CD4-positive, alpha-beta T cell treated with Interleukin-4 for 1 hour (primary cell): Measurements from ENCODE around the gene RRM2.
A peak's percentile ranks its signal among the peaks of the same experiment; 100 is the strongest.
"Not testable (repeated sequence)": the region's sequence is repeated elsewhere in the genome, so short reads cannot be mapped to it uniquely, and the experiment has no call there.

Experiments
- DNase-seq, 2 donors: peaks; one replicate each; pipeline ENCODE4 v3.0.0-alpha.2; 2020 to 2022

RRM2 gene

GRCh38 chr2:10132996-10133647 is 10.6 kb downstream of the RRM2 start:
- DNase-seq, result no peak

- DNase-seq, result no peak
Observed at GRCh38 chr2:10135296-10136089, 13.0 kb downstream of the RRM2 start.

GRCh38 chr2:10136101-10136934 is 13.8 kb downstream of the RRM2 start:
- no peak for DNase-seq

GRCh38 chr2:10137053-10137843 is 14.7 kb downstream of the RRM2 start:
- DNase-seq, result no peak

- no peak for DNase-seq
Observed at GRCh38 chr2:10139536-10139935, 17.0 kb downstream of the RRM2 start.

GRCh38 chr2:10140841-10141610 is 18.5 kb downstream of the RRM2 start:
- no peak for DNase-seq

- peak; percentile 27 to 30 for DNase-seq
Observed at GRCh38 chr2:10141736-10142639, 19.4 kb downstream of the RRM2 start.

GRCh38 chr2:10142640-10142965 is 20.1 kb downstream of the RRM2 start:
- no peak for DNase-seq

- no peak for DNase-seq
Observed at GRCh38 chr2:10144771-10145518, 22.4 kb downstream of the RRM2 start.

- DNase-seq, result no peak
Observed at GRCh38 chr2:10145519-10146357, 23.2 kb downstream of the RRM2 start.

GRCh38 chr2:10146366-10147005 is 23.9 kb downstream of the RRM2 start:
- no peak for DNase-seq

- DNase-seq, result not testable (repeated sequence)
Observed at GRCh38 chr2:10147050-10147660, 24.6 kb downstream of the RRM2 start.

GRCh38 chr2:10148268-10148667 is 25.7 kb downstream of the RRM2 start:
- DNase-seq, result no peak

GRCh38 chr2:10149635-10150034 is 27.1 kb downstream of the RRM2 start:
- DNase-seq, result no peak

- peak in 1 of 2 donors; percentile 15 for DNase-seq
Observed at GRCh38 chr2:10150436-10150835, 27.9 kb downstream of the RRM2 start.

- no peak for DNase-seq
Observed at GRCh38 chr2:10151462-10151861, 28.9 kb downstream of the RRM2 start.

- DNase-seq, result no peak
Observed at GRCh38 chr2:10157293-10157692, 34.8 kb downstream of the RRM2 start.

- DNase-seq, result no peak
Observed at GRCh38 chr2:10158681-10159080, 36.1 kb downstream of the RRM2 start.
